Neuronal stem cell (in vitro differentiated cells): ENCODE data around the gene LCP1.

Experiments used
- DNase-seq: peaks from one replicate; pipeline ENCODE4 v3.0.0-alpha.2; 2013; ENCODE audit warnings: low spot score
- H2AFZ ChIP-seq: one replicate; pipeline ENCODE4 v1.6.1; 2013; ENCODE audit warnings: mild to moderate bottlenecking, low read length, inconsistent platforms
- H2AK5ac ChIP-seq: 2 replicates; pipeline ENCODE4 v1.6.1; 2013; ENCODE audit warnings: low read depth, mild to moderate bottlenecking, inconsistent platforms, low read length, moderate library complexity, mixed read lengths
- H2BK120ac ChIP-seq: 2 replicates; pipeline ENCODE4 v1.6.1; 2013; ENCODE audit warnings: low read depth, mild to moderate bottlenecking, inconsistent platforms, low read length, moderate library complexity, mixed read lengths
- H2BK12ac ChIP-seq: one replicate; pipeline ENCODE4 v1.6.1; 2013; ENCODE audit warnings: low read length, inconsistent platforms
- H2BK15ac ChIP-seq: 2 replicates; pipeline ENCODE4 v1.6.1; 2013; ENCODE audit warnings: mild to moderate bottlenecking, low read length, inconsistent platforms, mixed read lengths
- H2BK5ac ChIP-seq: one replicate; pipeline ENCODE4 v1.6.1; 2013; ENCODE audit warnings: inconsistent platforms, mild to moderate bottlenecking, low read length, moderate library complexity
- H3K14ac ChIP-seq: one replicate; pipeline ENCODE4 v1.6.1; 2013; ENCODE audit warnings: low read length, inconsistent platforms
- H3K18ac ChIP-seq: 2 replicates; pipeline ENCODE4 v1.6.1; 2013; ENCODE audit warnings: low read length, inconsistent platforms
- H3K23ac ChIP-seq: 2 replicates; pipeline ENCODE4 v1.6.1; 2013; ENCODE audit warnings: low read depth, mild to moderate bottlenecking, mixed read lengths, low read length, inconsistent platforms; ENCODE audit not compliant: poor library complexity
- H3K27ac ChIP-seq: replicated peaks from 3 replicates; pipeline ENCODE4 v1.5.1; 2013; ENCODE audit warnings: low read length, inconsistent platforms
- H3K27me3 ChIP-seq, 3 experiments: 2 replicates each; pipeline ENCODE4 v1.6.1; 2013; ENCODE audit warnings: low read length in 3 of 3, mild to moderate bottlenecking in 2 of 3, inconsistent platforms in 1 of 3, low read depth in 1 of 3, mixed read lengths in 1 of 3, moderate library complexity in 1 of 3; ENCODE audit not compliant: control insufficient read depth in 3 of 3, insufficient read depth in 3 of 3
- H3K36me3 ChIP-seq, 2 donors: replicated peaks in 1 of 2; 2 replicates each; pipeline ENCODE4 v1.6.1; 2013; ENCODE audit warnings: low read length in 2 of 2; ENCODE audit not compliant: control insufficient read depth in 2 of 2, insufficient read depth in 2 of 2
- H3K4ac ChIP-seq: 2 replicates; pipeline ENCODE4 v1.6.1; 2013; ENCODE audit warnings: inconsistent platforms, mild to moderate bottlenecking, low read length, moderate library complexity
- H3K4me1 ChIP-seq, 2 donors: 1 replicate in 1 of 2; 2 replicates in 1 of 2; pipeline ENCODE4 v1.6.1; 2013; ENCODE audit warnings: low read length in 2 of 2, low read depth in 1 of 2; ENCODE audit not compliant: control insufficient read depth in 2 of 2, insufficient read depth in 1 of 2
- H3K4me2 ChIP-seq: one replicate; pipeline ENCODE4 v1.6.1; 2013; ENCODE audit warnings: mild to moderate bottlenecking, low read length, inconsistent platforms; ENCODE audit not compliant: insufficient read depth, poor library complexity, severe bottlenecking
- H3K4me3 ChIP-seq, 2 donors: 2 replicates each; pipeline ENCODE4 v1.5.1; 2013; ENCODE audit warnings: low read length in 2 of 2, mild to moderate bottlenecking in 2 of 2, inconsistent platforms in 1 of 2, moderate library complexity in 1 of 2
- H3K79me1 ChIP-seq: one replicate; pipeline ENCODE4 v1.6.1; 2013; ENCODE audit warnings: low read depth, mild to moderate bottlenecking, inconsistent platforms, low read length, moderate library complexity
- H3K9ac ChIP-seq: one replicate; pipeline ENCODE4 v1.6.1; 2013; ENCODE audit warnings: mild to moderate bottlenecking, low read depth, low read length, inconsistent platforms; ENCODE audit not compliant: poor library complexity
- H3K9me3 ChIP-seq, 2 donors: replicated peaks in 1 of 2; 2 replicates each; pipeline versions ENCODE3 to v1.6.1; 2013; ENCODE audit warnings: low read length in 2 of 2, mild to moderate bottlenecking in 2 of 2, inconsistent platforms in 1 of 2, low read depth in 1 of 2, mixed read lengths in 1 of 2, moderate library complexity in 1 of 2; ENCODE audit not compliant: control insufficient read depth in 2 of 2, insufficient read depth in 1 of 2
- H4K8ac ChIP-seq: one replicate; pipeline ENCODE4 v1.6.1; 2013; ENCODE audit warnings: low read depth, mild to moderate bottlenecking, inconsistent platforms, low read length, moderate library complexity
- H4K91ac ChIP-seq: one replicate; pipeline ENCODE4 v1.6.1; 2013; ENCODE audit warnings: low read length, low read depth, mild to moderate bottlenecking, inconsistent platforms; ENCODE audit not compliant: poor library complexity
- WGBS, 2 donors: extraction: QIAGEN DNeasy Blood & Tissue Kit; methylation state at CpG; one replicate each; pipeline ENCODE4 v1.1.7; 2013; ENCODE audit warnings: missing lambda C conversion rate in 2 of 2, mixed read lengths in 1 of 2; ENCODE audit not compliant: insufficient read length in 2 of 2, insufficient replicate concordance in 1 of 2; ENCODE audit errors: extremely low coverage in 2 of 2; 5-methylcytosine and 5-hydroxymethylcytosine counted together

The LCP1 gene

GRCh38 chr13:46160471-46161066 is 21.4 kb downstream of the LCP1 start:
- Histone ChIP-seq H3K9me3 (peaks cover 0 to 10% of the 10 kb centered on the region in 2 donors), H3K4me2 (no peak overlapping the region), H3K14ac (no peak overlapping the region), H3K79me1 (no peaks in the 10 kb centered on the region), H3K23ac (no peak overlapping the region), H3K9ac (no peak overlapping the region), H4K8ac (no peak overlapping the region), H3K36me3 (no peaks in the 10 kb centered on the region), H2AFZ (peak overlapping the region; percentile 14), H3K27ac (no peak overlapping the region), H3K4me3 (no peak overlapping the region), H2AK5ac (no peak overlapping the region), H2BK15ac (no peak overlapping the region), H4K91ac (no peak overlapping the region), H3K18ac (no peak overlapping the region), H2BK12ac (no peak overlapping the region), H3K4me1 (no peaks in the 10 kb centered on the region), H3K27me3 (no peaks in the 10 kb centered on the region), H3K4ac (no peak overlapping the region), H2BK120ac (no peak overlapping the region), H2BK5ac (no peak overlapping the region)
- peak; percentile 49 for DNase-seq
- WGBS, 2 donors = no CpG with 5 or more reads among the region's 4 CpGs

GRCh38 chr13:46160065-46160464 is 21.9 kb downstream of the LCP1 start:
- H4K91ac ChIP-seq = no peak overlapping the region
- no peak overlapping the region for H3K4ac ChIP-seq
- peak overlapping the region; percentile 14 for H2AFZ ChIP-seq
- H3K36me3 ChIP-seq = no peaks in the 10 kb centered on the region
- no peak overlapping the region for H2BK12ac ChIP-seq
- H3K14ac ChIP-seq = no peak overlapping the region
- H3K23ac ChIP-seq = no peak overlapping the region
- WGBS, 2 donors = no CpG with 5 or more reads among the region's 4 CpGs
- H2AK5ac ChIP-seq = no peak overlapping the region
- no peaks in the 10 kb centered on the region for H3K79me1 ChIP-seq
- no peak for DNase-seq
- no peak overlapping the region for H2BK5ac ChIP-seq
- H3K4me2 ChIP-seq = no peak overlapping the region
- no peak overlapping the region for H3K27ac ChIP-seq
- no peaks in the 10 kb centered on the region for H3K4me1 ChIP-seq
- H3K9ac ChIP-seq = no peak overlapping the region
- H3K9me3 ChIP-seq = peaks cover 0 to 10% of the 10 kb centered on the region in 2 donors
- no peak overlapping the region for H3K18ac ChIP-seq
- no peak overlapping the region for H3K4me3 ChIP-seq
- no peak overlapping the region for H2BK15ac ChIP-seq
- H2BK120ac ChIP-seq = no peak overlapping the region
- H4K8ac ChIP-seq = no peak overlapping the region
- H3K27me3 ChIP-seq = no peaks in the 10 kb centered on the region

GRCh38 chr13:46158983-46159382 is 23.0 kb downstream of the LCP1 start:
- Histone ChIP-seq H2AK5ac (no peak overlapping the region), H2BK12ac (no peak overlapping the region), H3K36me3 (no peaks in the 10 kb centered on the region), H2BK120ac (no peak overlapping the region), H3K27me3 (no peaks in the 10 kb centered on the region), H3K9me3 (peaks cover 0 to 10% of the 10 kb centered on the region in 2 donors), H3K4ac (no peak overlapping the region), H2AFZ (no peak overlapping the region), H4K8ac (no peak overlapping the region), H3K4me2 (no peak overlapping the region), H3K23ac (no peak overlapping the region), H2BK15ac (no peak overlapping the region), H4K91ac (no peak overlapping the region), H3K9ac (no peak overlapping the region), H3K79me1 (no peaks in the 10 kb centered on the region), H3K4me3 (no peak overlapping the region), H3K18ac (no peak overlapping the region), H3K14ac (no peak overlapping the region), H3K27ac (no peak overlapping the region), H2BK5ac (no peak overlapping the region), H3K4me1 (no peaks in the 10 kb centered on the region)
- WGBS, 2 donors = no CpG with 5 or more reads among the region's 2 CpGs
- DNase-seq = no peak

GRCh38 chr13:46158222-46158621 is 23.8 kb downstream of the LCP1 start:
- H2AFZ ChIP-seq = no peak overlapping the region
- H4K8ac ChIP-seq = no peak overlapping the region
- no peak overlapping the region for H2BK15ac ChIP-seq
- no peak overlapping the region for H3K18ac ChIP-seq
- no peaks in the 10 kb centered on the region for H3K79me1 ChIP-seq
- no peaks in the 10 kb centered on the region for H3K4me1 ChIP-seq
- H3K27ac ChIP-seq = no peak overlapping the region
- no peak overlapping the region for H3K23ac ChIP-seq
- H3K9me3 ChIP-seq = peaks cover 0 to 8% of the 10 kb centered on the region in 2 donors
- no peak overlapping the region for H2AK5ac ChIP-seq
- H2BK120ac ChIP-seq = no peak overlapping the region
- no peak overlapping the region for H3K4me2 ChIP-seq
- no peak overlapping the region for H2BK5ac ChIP-seq
- no peak overlapping the region for H3K4ac ChIP-seq
- no peak overlapping the region for H3K4me3 ChIP-seq
- WGBS, 2 donors = no CpG with 5 or more reads among the region's 2 CpGs
- H3K36me3 ChIP-seq = no peaks in the 10 kb centered on the region
- no peak overlapping the region for H3K14ac ChIP-seq
- no peak overlapping the region for H3K9ac ChIP-seq
- no peak overlapping the region for H2BK12ac ChIP-seq
- H4K91ac ChIP-seq = no peak overlapping the region
- no peaks in the 10 kb centered on the region for H3K27me3 ChIP-seq
- no peak for DNase-seq
